HG02943 (cell line): Measurements from ENCODE around the gene SEMA6D.
"Not testable (repeated sequence)": the region's sequence is repeated elsewhere in the genome, so short reads cannot be mapped to it uniquely, and the experiment has no call there.

Experiments
- ATAC-seq: cut with Tn5 transposase; IDR thresholded peaks from one replicate; pipeline ENCODE4 v1.9.1; 2021; ENCODE audit warnings: mild to moderate bottlenecking, low read depth, moderate library complexity; ENCODE audit not compliant: unreplicated experiment

Gene SEMA6D

DNA sequence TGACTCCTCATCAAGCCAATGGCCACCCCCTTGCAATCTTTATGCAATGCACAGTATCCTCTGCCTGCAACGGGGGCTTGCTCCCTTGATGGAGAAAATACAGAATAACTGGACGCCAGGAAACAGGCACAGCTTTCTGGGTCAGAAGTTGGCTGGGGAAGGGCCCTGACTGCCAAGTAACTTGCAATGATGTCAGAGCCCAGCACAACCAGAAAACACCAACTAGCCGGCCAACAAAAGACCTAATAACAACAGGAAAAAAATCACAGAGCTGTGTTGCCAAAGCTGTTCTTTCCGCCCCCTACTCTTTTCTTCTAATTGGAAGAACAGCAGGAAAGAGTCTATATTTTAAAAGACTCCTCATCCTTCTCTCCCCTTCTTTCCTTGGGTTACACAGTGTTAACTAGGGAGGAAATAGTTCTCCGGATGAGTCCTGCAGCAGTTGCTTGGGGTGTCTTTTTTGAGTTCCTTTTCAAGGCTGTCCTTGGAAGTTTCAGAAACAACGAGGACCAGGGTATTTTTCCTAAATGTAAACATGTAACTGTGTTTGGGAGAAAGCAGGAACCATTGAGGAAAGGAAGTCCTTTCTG is 1.4 kb upstream of the SEMA6D start:
- no peak for ATAC-seq

DNA sequence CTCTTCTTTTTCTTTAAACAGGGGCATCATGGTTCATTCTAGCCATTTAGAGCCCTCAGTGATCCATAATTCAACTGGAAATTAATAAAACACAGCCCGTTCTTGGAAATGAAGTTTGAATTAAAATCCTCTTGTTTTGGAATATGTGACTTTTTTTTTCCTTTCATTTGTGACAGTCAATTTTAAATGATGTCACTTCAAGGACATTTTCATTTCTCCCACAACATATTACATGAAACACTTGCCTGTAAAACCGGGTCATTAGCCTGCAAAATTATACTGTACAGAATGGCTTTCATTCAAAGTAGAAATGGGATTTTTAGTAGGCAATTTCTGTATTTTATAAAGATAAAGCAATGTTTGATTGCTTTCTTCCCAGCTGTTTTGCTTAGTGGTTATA is 789 bp upstream of the SEMA6D start:
- no peak for ATAC-seq

DNA sequence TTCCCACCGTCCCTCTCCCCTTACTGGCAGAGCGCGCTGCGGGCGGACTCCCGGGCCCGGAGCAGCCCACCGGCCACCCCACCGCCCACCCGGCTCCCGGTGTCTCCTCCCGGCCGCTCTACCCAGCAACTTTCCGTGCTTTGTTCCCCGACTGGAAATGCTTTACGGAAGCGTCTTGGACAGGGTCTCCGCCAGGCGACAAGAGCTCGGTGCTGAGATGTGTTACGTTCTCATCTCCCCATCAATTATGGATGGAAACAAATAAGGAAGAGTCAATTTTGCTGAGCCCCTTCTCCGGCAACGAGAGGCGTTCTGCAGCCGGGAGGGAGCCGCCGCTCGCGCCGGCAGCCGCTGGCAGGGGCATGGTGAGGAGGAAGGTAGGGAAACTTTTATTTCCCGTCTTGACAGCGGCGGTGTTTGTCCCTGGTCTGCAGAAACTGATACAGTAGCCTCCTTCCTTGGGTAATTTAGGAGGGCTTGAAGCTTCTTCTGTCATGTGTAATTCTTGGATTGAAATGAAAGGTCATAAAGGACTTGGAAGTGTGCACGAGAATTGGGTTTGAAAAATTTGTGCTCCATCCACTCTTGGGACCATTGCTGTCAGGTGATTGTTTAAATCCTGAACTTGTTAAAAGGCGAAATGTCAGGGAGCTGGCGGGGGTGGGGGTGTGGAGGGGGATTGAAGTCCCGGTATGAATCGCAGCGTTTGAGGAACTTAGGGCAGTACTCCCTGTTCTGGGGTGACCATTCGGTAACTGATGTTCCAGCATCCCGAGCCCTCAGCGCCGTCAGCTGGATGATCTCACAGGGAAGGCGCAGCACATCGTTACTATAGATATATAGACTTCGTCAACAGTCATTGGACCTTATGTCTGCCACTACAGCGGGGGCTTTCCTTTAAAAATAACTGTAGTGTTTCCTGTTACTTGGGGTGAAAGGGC is 1.5 kb downstream of the SEMA6D start:
- ATAC-seq: no peak

DNA sequence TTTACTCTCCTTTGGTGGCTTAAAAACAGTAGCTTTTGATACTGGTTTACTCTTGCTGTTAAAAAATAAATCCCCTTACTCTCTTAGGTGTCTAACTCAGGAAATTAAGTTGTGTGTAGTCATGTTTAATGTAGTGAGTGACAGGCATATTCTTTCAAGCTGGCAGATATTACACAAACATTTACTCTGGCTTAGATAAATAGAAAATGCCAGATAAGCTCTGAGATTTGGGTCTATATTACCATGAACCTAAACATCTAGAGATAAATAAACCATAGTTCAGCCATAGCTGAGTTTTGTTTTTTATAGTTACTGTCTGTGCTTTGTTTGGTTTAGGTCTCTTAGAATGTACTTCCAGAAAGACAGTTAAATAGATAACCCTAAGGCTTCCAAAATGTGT is 2.4 kb downstream of the SEMA6D start:
- no peak for ATAC-seq

DNA sequence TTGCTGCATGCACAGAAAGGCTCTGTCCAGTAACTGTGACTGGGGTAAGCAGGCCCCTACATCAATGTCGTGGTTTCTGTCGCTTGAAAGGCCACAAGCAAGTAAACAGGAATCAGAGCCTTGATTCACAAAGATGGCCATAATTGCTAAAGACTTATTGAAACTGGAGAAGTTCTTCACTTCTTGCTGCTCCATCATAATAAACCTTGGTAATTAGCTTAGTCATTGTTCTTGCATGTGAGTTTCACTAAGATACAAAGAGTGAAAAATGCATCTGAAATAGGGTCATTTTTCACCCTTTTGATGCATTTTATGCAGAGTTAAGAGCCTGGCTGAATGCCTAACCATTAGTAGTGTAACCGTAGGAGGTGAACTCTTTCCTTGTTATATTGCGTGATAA is 3.2 kb downstream of the SEMA6D start:
- ATAC-seq: no peak

DNA sequence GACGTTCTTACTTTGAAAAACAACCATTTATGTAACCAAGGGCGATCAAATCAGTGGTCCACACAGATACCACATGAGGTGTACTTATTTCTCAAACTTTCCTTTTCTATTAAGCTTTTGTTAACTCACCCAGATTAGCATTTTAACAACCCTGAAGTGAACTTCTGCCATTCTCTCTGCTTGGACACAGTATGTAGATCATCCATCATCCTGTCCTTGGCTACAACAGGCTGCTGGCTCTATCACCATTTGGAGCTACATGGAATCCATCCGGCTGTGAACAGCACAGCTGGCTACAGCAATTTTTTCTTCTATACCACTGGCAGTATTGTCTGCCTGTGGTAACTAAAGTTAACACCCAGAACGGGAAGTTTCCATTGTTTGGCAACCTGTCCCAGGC is 4.4 kb downstream of the SEMA6D start:
- ATAC-seq: no peak

DNA sequence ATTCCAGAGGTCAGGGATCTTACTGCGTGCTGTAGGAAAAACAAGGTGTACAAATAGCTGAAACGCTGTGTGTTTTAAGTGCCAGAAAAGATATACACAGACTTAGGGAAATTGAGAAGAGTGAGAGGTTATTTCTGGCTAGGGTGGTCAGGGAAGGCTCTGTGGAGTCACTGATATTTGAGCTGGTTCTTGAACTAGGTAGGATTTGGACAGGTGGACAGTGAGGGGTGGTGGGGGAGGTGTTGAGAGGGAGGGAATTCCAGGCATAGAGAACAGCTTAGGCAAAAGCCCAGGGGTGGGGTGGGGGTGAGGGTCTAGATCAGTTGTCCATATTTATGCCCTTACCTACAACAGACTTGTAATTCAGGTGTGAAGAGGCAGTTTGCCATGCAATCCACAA is 7.0 kb downstream of the SEMA6D start:
- ATAC-seq: no peak

DNA sequence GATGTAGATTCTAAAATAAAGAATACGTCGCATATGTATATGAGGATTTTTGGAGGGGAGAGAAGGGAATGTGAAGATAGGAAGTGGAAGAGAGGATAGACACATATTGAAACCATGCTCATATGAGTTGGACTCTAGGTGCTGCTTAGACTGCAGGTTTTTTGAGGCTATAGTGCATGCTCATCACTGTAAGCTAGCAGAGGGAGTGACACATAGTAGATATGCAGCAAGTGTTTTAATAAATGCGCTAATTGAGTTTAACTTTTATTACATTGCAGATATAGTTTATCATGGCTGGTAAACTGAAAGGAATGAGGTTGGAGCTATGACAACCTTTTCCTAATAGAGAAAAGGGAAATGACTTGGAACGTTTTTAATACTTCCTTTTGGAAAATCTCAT is 7.7 kb downstream of the SEMA6D start:
- ATAC-seq: no peak

DNA sequence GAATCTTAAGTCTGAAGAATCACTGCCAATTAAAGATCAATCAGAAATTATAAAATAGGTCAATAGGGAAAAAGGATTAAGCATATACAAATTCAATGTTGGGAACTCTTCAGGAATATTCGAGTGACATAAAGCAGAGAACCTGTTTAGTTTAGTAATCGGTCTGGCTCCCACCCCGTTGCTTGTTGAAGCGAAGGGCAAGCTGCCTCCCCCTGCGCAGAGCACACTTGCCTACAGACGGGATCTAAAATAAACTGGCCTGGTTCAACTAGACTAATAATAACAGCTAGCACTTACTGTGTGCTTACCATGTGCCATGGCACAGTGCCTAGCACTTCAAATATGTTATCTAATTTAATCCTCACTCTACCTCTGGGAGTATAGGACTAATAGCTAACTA is 8.6 kb downstream of the SEMA6D start:
- ATAC-seq: no peak

DNA sequence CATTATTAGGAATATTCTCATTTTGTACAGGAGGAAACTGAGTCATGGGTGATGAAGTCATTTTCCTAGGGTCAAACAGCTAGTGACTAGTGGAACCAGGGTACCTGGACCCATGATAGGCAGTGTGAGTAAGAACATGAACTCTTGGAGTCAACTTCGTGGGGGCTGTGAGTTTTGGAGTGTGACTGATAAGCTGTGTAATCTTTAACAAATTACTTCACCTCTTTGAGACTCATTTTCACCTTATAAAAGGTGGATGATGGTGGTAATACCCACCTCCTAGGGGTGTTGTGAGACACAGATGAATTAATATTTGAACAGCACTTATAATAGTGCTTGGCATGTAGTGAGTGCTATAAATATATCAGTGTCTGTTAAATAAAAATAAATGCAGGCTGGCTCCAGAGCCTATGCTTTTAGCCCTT is 9.1 kb downstream of the SEMA6D start:
- ATAC-seq: no peak

DNA sequence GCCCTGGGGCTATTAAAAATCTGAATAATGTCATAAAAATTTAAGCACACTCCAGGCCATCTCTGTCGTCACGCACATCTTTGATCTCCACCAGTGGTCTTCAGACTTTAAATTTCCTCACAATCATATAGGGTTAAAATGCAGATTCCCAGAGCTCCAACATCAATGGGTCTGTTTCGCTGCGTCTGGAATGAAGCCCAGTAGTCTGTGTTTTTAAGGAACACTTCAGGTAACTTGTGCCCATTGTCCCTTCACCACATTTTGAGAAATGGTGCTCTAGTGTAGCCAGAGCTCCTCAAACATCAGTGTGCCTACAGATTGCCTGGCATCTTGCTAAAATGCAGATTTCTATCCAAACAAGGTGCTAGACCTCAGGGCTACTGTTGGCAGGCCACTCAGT is 9.8 kb downstream of the SEMA6D start:
- no peak for ATAC-seq

DNA sequence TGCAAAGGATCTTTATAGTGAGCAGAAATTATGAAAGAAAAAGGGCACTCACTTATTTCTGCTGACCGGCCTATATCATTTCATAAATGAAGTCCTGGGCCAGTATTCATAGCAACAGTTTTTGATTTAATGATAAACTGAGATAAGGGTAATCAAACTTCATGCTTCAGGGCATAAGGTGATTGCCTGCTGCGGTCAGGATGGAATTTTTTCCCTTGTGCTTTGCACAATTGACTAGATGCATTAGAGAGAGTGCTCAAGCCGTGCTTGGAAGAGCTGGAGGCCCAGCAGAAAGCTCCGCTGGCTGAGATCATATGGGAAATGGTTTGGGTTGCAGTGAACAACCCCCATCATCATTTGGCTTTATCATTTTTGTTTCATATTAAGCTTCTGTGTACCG is 10.4 kb downstream of the SEMA6D start:
- ATAC-seq: no peak

DNA sequence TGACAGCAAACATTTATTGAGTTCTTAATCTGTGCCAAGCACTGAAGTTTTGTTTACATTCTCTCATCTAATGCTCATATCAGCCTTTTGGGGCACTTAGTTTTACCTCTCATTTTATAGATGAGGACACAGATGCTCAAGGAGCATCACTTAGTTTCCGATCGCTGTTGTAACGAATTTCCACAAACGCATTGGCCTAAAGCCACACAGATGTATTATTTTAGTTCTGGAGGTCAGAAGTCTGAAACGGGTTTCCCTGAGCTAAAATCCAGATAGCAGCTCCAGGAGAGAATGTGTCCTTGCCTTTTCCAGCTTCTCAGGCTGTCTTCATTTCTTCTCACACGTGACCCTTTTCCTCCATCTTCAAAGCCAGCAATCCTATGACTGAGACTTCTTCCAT is 11.1 kb downstream of the SEMA6D start:
- ATAC-seq: no peak

DNA sequence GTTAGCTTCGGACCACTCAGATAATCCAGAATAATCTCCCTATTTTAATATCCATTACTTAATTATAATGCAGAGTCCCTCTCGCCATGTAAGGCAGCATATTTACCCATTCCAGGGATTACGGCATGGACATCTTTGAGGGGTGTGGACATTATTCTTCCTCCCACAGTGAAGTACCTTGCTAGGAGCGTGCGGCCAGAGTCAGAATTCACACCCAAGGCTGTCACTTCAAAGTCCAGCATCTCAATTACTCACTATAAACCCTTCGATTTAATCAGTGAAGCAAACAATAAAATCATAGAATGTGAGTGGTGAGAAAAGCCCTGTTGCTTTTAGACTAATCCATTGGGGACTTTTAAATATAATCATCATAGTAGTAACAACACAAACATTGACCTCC is 11.6 kb downstream of the SEMA6D start:
- ATAC-seq: no peak

DNA sequence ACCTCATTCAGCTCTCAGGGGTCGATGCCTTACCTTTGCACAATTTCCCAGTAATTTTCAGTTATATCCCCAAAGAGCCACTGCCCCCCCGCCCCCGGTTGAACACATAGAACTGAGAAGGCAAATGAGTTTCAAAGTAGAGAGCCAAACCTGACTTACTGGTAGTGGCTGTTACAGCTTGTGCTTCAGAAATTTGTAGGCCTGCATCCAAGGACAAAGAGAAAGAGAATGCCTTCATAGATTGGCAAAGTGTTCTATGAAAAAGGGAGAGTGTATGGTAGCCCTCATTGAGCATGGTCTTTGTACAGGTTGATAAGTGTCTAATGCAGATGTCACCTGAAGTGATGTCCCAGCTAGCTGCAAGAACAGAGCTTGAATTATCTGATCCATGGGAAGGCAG is 13.9 kb downstream of the SEMA6D start:
- no peak for ATAC-seq

DNA sequence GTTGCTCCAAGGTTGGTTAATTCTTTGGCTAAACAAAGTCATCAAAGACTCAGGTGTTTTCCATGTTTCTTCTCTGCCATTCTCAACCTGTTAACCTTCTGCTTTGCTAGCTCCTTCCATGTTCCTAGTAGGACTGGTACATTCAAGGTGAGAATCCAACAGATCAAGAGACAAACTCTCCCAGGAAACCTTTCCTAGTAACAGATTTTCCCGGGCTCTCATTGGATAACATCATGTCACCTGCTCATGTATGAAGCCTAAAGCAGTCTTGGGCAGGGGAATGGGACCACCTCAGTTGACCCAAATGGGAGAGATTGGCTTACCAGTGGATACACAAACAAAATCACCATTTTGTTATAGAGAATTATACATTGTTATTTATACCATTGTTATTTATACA is 14.9 kb downstream of the SEMA6D start:
- ATAC-seq: no peak

DNA sequence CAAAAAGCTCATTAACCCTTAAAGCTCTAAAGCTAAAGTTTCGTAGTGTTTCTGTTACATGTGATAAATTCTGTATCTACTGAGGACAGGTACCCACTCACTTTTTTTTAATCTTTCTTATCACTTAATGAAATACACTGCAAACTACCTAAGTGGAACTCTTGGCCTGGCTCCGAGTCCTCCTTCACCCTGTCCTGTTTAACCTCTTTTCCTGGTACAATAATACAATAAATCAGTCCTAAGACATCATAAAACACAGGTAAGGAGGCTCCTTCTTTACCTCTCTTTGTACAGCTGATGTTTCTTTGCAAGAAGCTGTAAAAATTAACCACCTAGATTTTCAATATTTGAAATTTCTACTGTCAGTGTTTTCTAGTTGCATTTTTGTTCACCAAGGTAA is 15.8 kb downstream of the SEMA6D start:
- ATAC-seq: no peak

DNA sequence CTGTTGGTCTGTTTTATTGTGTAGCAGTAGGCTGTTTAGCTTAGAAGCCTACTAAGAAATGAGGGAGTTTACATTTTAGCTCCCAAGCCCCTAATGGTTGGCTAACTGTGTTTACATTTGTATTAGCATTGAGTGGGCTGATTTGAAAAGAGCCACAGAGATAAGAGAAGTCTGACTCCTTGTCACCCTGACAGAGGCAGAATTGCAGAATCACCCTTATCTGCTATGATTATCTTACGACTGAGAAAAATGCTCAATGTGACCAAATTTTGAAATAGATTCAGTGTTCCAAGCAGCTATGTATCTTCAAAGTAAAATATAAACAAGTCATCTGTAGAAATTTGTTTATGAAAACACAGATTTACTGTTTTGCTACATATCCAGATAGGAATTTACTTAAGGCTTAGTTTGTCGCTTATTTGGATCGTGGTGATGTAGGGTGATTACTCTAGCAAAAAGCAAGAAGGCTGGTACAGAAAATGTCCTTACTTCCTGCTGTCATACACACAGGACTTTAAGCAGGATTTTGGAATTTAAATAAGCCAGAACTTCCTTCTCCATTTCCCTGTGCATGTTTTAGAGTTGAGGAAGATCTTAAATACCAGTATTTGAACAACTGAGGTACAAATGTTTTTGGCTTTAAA is 19.0 kb downstream of the SEMA6D start:
- no peak for ATAC-seq

DNA sequence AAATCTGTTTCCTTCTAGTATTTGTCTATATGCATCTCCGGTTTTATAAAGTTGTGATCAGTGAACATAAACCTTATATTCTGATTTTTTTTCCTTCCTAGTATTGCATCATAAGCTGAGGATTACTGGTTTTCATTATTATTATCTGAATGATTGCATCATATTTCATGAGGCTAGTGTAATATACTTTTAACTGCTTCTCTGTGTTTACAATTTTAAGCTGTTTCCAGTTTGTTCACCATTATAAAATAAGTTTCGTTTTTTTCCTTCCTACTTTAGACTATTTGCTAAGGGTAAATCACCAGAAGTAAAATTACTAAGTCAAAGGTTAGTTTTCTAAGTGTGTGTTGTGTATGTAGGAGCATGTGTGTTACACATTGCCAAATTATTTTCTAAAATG is 20.2 kb downstream of the SEMA6D start:
- no peak for ATAC-seq

DNA sequence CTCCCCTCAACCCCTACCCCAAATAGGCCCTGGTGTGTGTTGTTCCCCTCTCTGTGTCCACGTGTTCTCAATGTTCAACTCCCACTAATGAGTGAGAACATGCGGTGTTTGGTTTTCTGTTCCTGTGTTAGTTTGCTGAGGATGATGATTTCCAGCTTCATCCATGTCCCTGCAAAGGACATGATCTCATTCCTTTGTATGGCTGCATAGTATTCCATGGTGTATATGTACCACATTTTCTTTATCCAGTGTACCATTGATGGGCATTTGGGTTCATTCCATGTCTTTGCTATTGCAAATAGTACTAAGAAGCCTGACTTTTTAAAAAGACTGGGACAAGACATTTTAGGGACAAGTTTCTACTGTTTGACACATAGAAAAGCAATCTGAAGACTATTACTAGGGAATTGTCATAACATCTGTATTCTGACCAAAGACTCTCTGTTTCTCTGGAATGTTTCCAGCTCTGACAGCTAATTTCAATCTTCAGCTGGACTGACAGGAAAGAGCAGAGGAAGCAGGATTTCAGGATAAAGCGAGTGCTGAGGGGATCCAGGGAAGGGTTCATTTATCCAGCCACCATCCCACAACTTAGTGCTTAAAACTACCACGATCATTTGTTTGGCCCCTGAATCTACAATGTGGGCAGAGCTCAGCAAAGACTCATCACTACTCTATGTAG is 21.0 kb downstream of the SEMA6D start:
- not testable (repeated sequence) for ATAC-seq

DNA sequence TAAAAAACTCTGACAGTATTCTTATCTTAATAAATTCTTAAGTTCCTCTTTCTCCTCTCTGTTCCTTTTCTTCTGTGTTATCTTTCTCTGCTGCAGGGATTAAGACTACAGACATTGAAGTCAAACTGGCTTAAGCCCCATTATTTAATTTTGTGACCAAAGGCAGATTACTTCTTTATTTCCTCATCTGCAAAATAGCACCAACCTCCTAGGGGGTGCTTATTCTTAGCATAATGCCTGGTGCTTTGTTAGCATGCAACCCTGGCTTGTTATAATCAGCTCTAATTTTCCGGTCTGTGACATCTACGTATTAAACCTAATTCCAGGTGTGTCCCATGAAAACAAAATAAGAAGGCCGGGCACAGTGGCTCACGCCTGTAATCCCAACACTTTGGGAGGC is 23.8 kb downstream of the SEMA6D start:
- ATAC-seq: no peak
